IMR-90 (cell line): ENCODE measurements around the gene RFX2. TPM values are rescaled to one million over a fixed set of nuclear protein-coding genes. Genes with fewer than 3 reads are reported as not detected.

Experiments used
- ATAC-seq: fragments of 200-7000 bp; cut with Tn5 transposase; 2 replicates; pipeline ENCODE4 v1.9.1; 2020; ENCODE audit warnings: low read depth, mild to moderate bottlenecking, moderate library complexity
- BruUV-seq: library from RNA; stranded (reverse); fragments of 400-500 nt; replicated peaks from 2 replicates; lab custom pipeline; 2021; lab: Mats Ljungman, UMichigan
- CTCF ChIA-PET: fragments of 300-600 bp; formaldehyde crosslinking; extraction: SDS; loops from one replicate; lab custom pipeline; 2021; ENCODE audit warnings: antibody characterized with exemption; lab: Yijun Ruan, JAX
- POLR2A ChIA-PET: fragments of 300-600 bp; sonication (Branson Sonifier 250); formaldehyde crosslinking; loops from one replicate; lab custom pipeline; 2022; ENCODE audit warnings: antibody characterized with exemption; ENCODE audit not compliant: unreplicated experiment; lab: Charles Lee
- DNase-seq: peaks from one replicate; pipeline ENCODE4 v3.0.0; 2013
- H2AFZ ChIP-seq: replicated peaks from 2 replicates; pipeline ENCODE3; 2013; ENCODE audit warnings: low read length, mild to moderate bottlenecking; ENCODE audit not compliant: poor library complexity
- H2AK5ac ChIP-seq: 2 replicates; pipeline ENCODE4 v1.6.1; 2013; ENCODE audit warnings: low read depth, low read length, inconsistent platforms
- H2AK9ac ChIP-seq: replicated peaks from 2 replicates; pipeline ENCODE3; 2013; ENCODE audit warnings: mild to moderate bottlenecking, low read depth, low read length, moderate library complexity; ENCODE audit not compliant: poor library complexity
- H2BK120ac ChIP-seq: 2 replicates; pipeline ENCODE4 v1.6.1; 2013; ENCODE audit warnings: low read depth, low read length, inconsistent platforms
- H2BK15ac ChIP-seq: 3 replicates; pipeline ENCODE4 v1.6.1; 2013; ENCODE audit warnings: low read depth, low read length, inconsistent platforms
- H2BK20ac ChIP-seq: 2 replicates; pipeline ENCODE4 v1.6.1; 2013; ENCODE audit warnings: low read depth, mild to moderate bottlenecking, inconsistent platforms, low read length, moderate library complexity
- H2BK5ac ChIP-seq: 2 replicates; pipeline ENCODE4 v1.6.1; 2013; ENCODE audit warnings: mild to moderate bottlenecking, low read depth, low read length, inconsistent platforms; ENCODE audit not compliant: poor library complexity, severe bottlenecking
- H3K14ac ChIP-seq: replicated peaks from 2 replicates; pipeline ENCODE4 v1.6.1; 2013; ENCODE audit warnings: low read depth, low read length, inconsistent platforms
- H3K18ac ChIP-seq: 2 replicates; pipeline ENCODE4 v1.6.1; 2013; ENCODE audit warnings: low read depth, low read length, control low read depth
- H3K23ac ChIP-seq: 2 replicates; pipeline ENCODE4 v1.6.1; 2013; ENCODE audit warnings: low read depth, low read length, inconsistent platforms
- H3K27ac ChIP-seq: 2 replicates; pipeline ENCODE4 v1.5.1; 2013; ENCODE audit warnings: mild to moderate bottlenecking, control low read depth, low read length; ENCODE audit not compliant: insufficient read depth
- H3K27me3 ChIP-seq: 2 replicates; pipeline ENCODE4 v1.6.1; 2013; ENCODE audit warnings: low read length; ENCODE audit not compliant: control insufficient read depth, insufficient read depth
- H3K36me3 ChIP-seq: 2 replicates; pipeline ENCODE4 v1.6.1; 2013; ENCODE audit warnings: low read length, mixed read lengths; ENCODE audit not compliant: control insufficient read depth, insufficient read depth
- H3K4ac ChIP-seq: 2 replicates; pipeline ENCODE4 v1.6.1; 2013; ENCODE audit warnings: low read depth, low read length, inconsistent platforms
- H3K4me1 ChIP-seq: 2 replicates; pipeline ENCODE4 v1.6.1; 2013; ENCODE audit warnings: low read length, mixed read lengths; ENCODE audit not compliant: control insufficient read depth, insufficient read depth
- H3K4me2 ChIP-seq: 2 replicates; pipeline ENCODE4 v1.6.1; 2013; ENCODE audit warnings: low read depth, mild to moderate bottlenecking, control low read depth, low read length, moderate library complexity
- H3K4me3 ChIP-seq: 2 replicates; pipeline ENCODE4 v1.5.1; 2013; ENCODE audit warnings: low read depth, mild to moderate bottlenecking, control low read depth, low read length, moderate library complexity; ENCODE audit not compliant: insufficient read depth
- H3K56ac ChIP-seq: 2 replicates; pipeline ENCODE4 v1.6.1; 2013; ENCODE audit warnings: low read length, inconsistent platforms; ENCODE audit not compliant: insufficient read depth; ENCODE audit errors: extremely low read depth
- H3K79me1 ChIP-seq, 2 experiments: 2 replicates each; pipeline ENCODE4 v1.6.1; 2013; ENCODE audit warnings: low read length in 2 of 2, inconsistent platforms in 1 of 2, low read depth in 1 of 2
- H3K9ac ChIP-seq: 2 replicates; pipeline ENCODE4 v1.6.1; 2013; ENCODE audit warnings: low read depth, low read length, control low read depth
- H3K9me1 ChIP-seq: 2 replicates; pipeline ENCODE4 v1.6.1; 2013; ENCODE audit warnings: low read length, inconsistent platforms; ENCODE audit not compliant: insufficient read depth
- H3K9me3 ChIP-seq: 2 replicates; pipeline ENCODE4 v1.6.1; 2013; ENCODE audit warnings: low read length; ENCODE audit not compliant: control insufficient read depth, insufficient read depth
- H4K20me1 ChIP-seq: 2 replicates; pipeline ENCODE4 v1.6.1; 2013; ENCODE audit warnings: low read length, inconsistent platforms; ENCODE audit not compliant: insufficient read depth
- H4K5ac ChIP-seq: 2 replicates; pipeline ENCODE4 v1.6.1; 2013; ENCODE audit warnings: mild to moderate bottlenecking, low read depth, low read length, control low read depth
- H4K8ac ChIP-seq, 2 experiments: 2 replicates each; pipeline ENCODE4 v1.6.1; 2013; ENCODE audit warnings: low read depth in 2 of 2, low read length in 2 of 2, control low read depth in 1 of 2, inconsistent platforms in 1 of 2
- H4K91ac ChIP-seq: 2 replicates; pipeline ENCODE4 v1.6.1; 2013; ENCODE audit warnings: low read depth, low read length, inconsistent platforms; ENCODE audit not compliant: insufficient read depth
- BHLHE40 ChIP-seq: fragments of 150-350 bp; IDR thresholded peaks from 2 replicates; pipeline ENCODE4 v1.6.1; 2016; ENCODE audit warnings: mild to moderate bottlenecking, low read depth, low read length
- CEBPB ChIP-seq: IDR thresholded peaks from 2 replicates; pipeline ENCODE4 v1.6.1; 2012; ENCODE audit warnings: low read depth, low read length, improper control_type of control experiment
- NFE2L2 ChIP-seq: fragments of 150-350 bp; IDR thresholded peaks from 2 replicates; pipeline ENCODE4 v1.6.1; 2016; ENCODE audit warnings: low read depth, mild to moderate bottlenecking, low read length
- RAD21 ChIP-seq: IDR thresholded peaks from 2 replicates; pipeline ENCODE4 v1.6.1; 2012; ENCODE audit warnings: low read length, improper control_type of control experiment
- RCOR1 ChIP-seq: IDR thresholded peaks from 2 replicates; pipeline ENCODE4 v1.6.1; 2012; ENCODE audit warnings: mild to moderate bottlenecking, low read length, improper control_type of control experiment; ENCODE audit not compliant: insufficient replicate concordance
- WGBS, 2 experiments: methylation state at CpG; one replicate each; pipeline versions ENCODE4 v1.1.5 to v1.1.7; 2013; ENCODE audit warnings: missing lambda C conversion rate in 2 of 2; ENCODE audit not compliant: insufficient read length in 1 of 2; ENCODE audit errors: extremely low coverage in 2 of 2; 5-methylcytosine and 5-hydroxymethylcytosine counted together
- dilution Hi-C: fragments of 300-500 bp; cut with HindIII; formaldehyde crosslinking; loops from one replicate; pipeline ENCODE4 v1.14.3; 2018; ENCODE audit warnings: low sequenced_read_pairs; ENCODE audit not compliant: unreplicated experiment
- in situ Hi-C: fragments of 300-500 bp; cut with MboI; formaldehyde crosslinking; loops from 3 replicates; pipeline ENCODE4 v1.14.3; 2019; ENCODE audit warnings: low sequenced_read_pairs, inconsistent platforms, mixed read lengths
- intact Hi-C: fragments of 100-400 bp; cut with micrococcal nuclease; formaldehyde crosslinking; loops from 2 replicates; pipeline ENCODE4 v1.10.0; 2022
- polyA plus RNA-seq, 3 experiments: library from polyadenylated mRNA; depleted of rRNA; stranded (reverse); fragments of >200 nt; gene quantifications; 2 replicates each; pipeline ENCODE4 v1.2.3, GENCODE V29; 2012; ENCODE audit warnings: low replicate concordance in 1 of 3
- total RNA-seq: library from RNA; depleted of rRNA; stranded (reverse); fragments of >200 nt; gene quantifications from 2 replicates; pipeline ENCODE4 v1.2.3, GENCODE V29; 2012

RFX2 gene
- total and polyA plus RNA-seq, 2 of the 4 experiments (the other 2 are of a cell fraction): 2.2 to 4.9 TPM

GRCh38 chr19:6014551-6015135 lies 95.7 kb downstream of the RFX2 start:
- ATAC-seq (no peak), DNase-seq (no peak)
- Histone ChIP-seq H3K4me2 (no peak overlapping the region), H3K4me1 (no peaks in the 10 kb centered on the region), H3K18ac (no peak overlapping the region), H3K56ac (no peak overlapping the region), H2AK5ac (no peak overlapping the region), H3K9me1 (no peaks in the 10 kb centered on the region), H2BK15ac (no peak overlapping the region), H3K4ac (no peak overlapping the region), H3K14ac (no peak overlapping the region), H4K8ac (no peak overlapping the region), H3K27me3 (no peaks in the 10 kb centered on the region), H2AFZ (no peak overlapping the region), H4K91ac (no peak overlapping the region), H3K27ac (no peak overlapping the region), H3K79me1 (no peaks in the 10 kb centered on the region), H4K20me1 (no peaks in the 10 kb centered on the region), H2BK120ac (no peak overlapping the region), H3K4me3 (no peak overlapping the region), H3K23ac (no peak overlapping the region), H3K9ac (no peak overlapping the region), H2BK5ac (no peak overlapping the region), H3K9me3 (no peaks in the 10 kb centered on the region), H3K36me3 (no peaks in the 10 kb centered on the region), H2AK9ac (no peak overlapping the region), H2BK20ac (no peak overlapping the region), H4K5ac (no peak overlapping the region)
- TF ChIP-seq NFE2L2: no peak
- no peak for TF ChIP-seq BHLHE40
- TF ChIP-seq RAD21: no peak
- TF ChIP-seq RCOR1: no peak
- no peak for TF ChIP-seq CEBPB
- intact Hi-C loops: no loop called here
- dilution Hi-C loops: no loop called here
- POLR2A ChIA-PET: no interaction called here
- BruUV-seq: no TSS peak
- CTCF ChIA-PET: no interaction called here
- 96% methylated on average over 4 of the region's 13 CpGs; no CpG with 5 or more reads in 1 of the 2 experiments for WGBS, 2 experiments
- in situ Hi-C loops: no loop called here
